Placental epithelial cell (primary cell): ENCODE results near the gene RBMY1F. TPM values are rescaled to one million over a fixed set of nuclear protein-coding genes. Genes with fewer than 3 reads are reported as not detected.

Experiments used
- total RNA-seq: library from RNA; depleted of rRNA; stranded (reverse); fragments of >200 nt; gene quantifications from 2 replicates; pipeline ENCODE4 v1.2.3, GENCODE V29; 2012

RBMY1F gene
- total RNA-seq: not detected in 2 replicates

DNA sequence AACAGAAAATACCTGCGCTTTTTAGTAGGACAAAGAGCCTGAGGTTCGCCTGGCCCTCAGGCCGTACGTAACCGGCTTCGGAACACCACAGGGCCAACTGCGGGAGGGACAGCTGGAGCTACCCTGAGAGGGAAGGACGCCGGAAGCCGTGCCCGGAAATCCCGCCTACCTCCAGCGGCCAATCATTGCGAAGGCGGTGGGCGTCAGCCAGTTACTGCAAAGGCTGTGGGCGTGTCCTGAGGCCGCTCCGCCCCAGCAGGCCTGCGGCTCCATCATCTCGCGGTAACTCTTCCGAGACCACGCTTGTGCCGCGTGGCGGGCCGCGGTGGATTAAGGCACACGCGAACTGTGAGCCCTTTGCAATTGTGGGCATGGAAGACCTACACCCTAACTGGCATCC lies at the start of gene RBMY1F:
RBMY1F (minus strand) TSS at position 101 of the 400 bp plus-strand sequence. CDS start 1,954 bp downstream, outside the sequence.

Other genes with a start within 250 kb of the RBMY1F start
- gene RBMY1J, start 220.5 kb upstream of the RBMY1F start, total RNA-seq: not detected in 2 replicates